DOHH2 (cell line): ENCODE results near the gene MS4A15.

Experiments
- CTCF ChIP-seq: fragments of 200-600 bp; sonication (generic); IDR thresholded peaks from one replicate; pipeline ENCODE4 v1.5.1; 2014; ENCODE audit warnings: antibody characterized with exemption, mild to moderate bottlenecking, low read depth, low read length; ENCODE audit not compliant: poor library complexity, severe bottlenecking
- EZH2phosphoT487 ChIP-seq: fragments of 200-600 bp; sonication (generic); IDR thresholded peaks from 2 replicates; pipeline ENCODE4 v1.6.1; 2017; ENCODE audit warnings: borderline replicate concordance, mild to moderate bottlenecking, antibody characterized with exemption, low read length, moderate library complexity, mixed read lengths

DNA sequence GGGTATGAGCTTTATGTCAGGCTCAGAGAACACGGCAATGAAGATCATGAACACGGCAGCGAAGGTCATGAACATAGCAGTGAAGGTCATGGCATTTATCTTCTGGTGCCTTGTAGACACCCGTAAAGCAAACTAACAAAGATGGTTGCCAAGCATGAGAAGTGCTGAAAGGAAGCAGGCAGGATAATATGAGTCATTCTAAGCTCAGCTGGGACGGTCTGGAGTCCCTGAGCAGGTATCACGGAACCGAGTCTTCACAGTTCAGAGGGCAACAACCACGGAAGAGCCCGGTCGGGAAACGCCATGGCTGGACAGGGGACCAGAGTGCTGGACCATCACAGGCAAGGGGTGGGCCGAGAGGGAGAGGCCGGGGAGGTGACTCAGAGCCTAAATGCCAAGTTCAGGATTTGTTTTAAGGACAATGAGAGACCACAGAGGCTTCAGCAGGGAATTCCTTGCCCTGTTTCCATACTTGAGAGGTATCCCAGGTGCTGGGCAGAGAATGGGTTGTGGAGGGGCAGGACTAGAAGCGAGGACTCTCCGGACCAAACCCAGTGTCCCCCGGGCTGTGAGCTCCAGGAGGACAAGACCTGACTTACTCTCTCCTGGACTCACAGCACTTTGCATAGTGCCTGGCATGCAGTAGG lies 15.3 kb downstream of the MS4A15 start:
- TF ChIP-seq CTCF: no peak
- TF ChIP-seq EZH2phosphoT487: no peak
